OCI-LY3 (cell line): ENCODE data around the gene EDA.
A peak's percentile ranks its signal among the peaks of the same experiment; 100 is the strongest.

ENCODE experiments used
- H2AFZ ChIP-seq: fragments of 200-600, 300-600 bp; shearing (Covaris generic); 2 replicates; pipeline ENCODE4 v1.6.0; 2014; ENCODE audit warnings: antibody characterized with exemption, low read depth, low read length
- H3K27ac ChIP-seq: fragments of 200-600, 300-600 bp; sonication (generic); 2 replicates; pipeline ENCODE4 v1.5.1; 2014; ENCODE audit warnings: mild to moderate bottlenecking, low read length, moderate library complexity, mixed read lengths
- H3K27me3 ChIP-seq: fragments of 200-600, 300-600 bp; sonication (generic); 2 replicates; pipeline ENCODE4 v1.6.1; 2014; ENCODE audit warnings: low read depth, low read length, mixed read lengths
- H3K36me3 ChIP-seq: fragments of 200-600, 300-600 bp; sonication (generic); replicated peaks from 2 replicates; pipeline ENCODE3; 2014; ENCODE audit warnings: low read depth, low read length, mixed read lengths
- H3K4me1 ChIP-seq: fragments of 300-600, 200-600 bp; sonication (generic); 2 replicates; pipeline ENCODE4 v1.6.1; 2014; ENCODE audit warnings: low read length, mixed read lengths
- H3K4me2 ChIP-seq: fragments of 200-600, 300-600 bp; sonication (generic); 2 replicates; pipeline ENCODE4 v1.6.1; 2014; ENCODE audit warnings: low read length, mixed read lengths
- H3K4me3 ChIP-seq: fragments of 300-600, 200-600 bp; sonication (generic); 2 replicates; pipeline ENCODE4 v1.5.1; 2014; ENCODE audit warnings: antibody characterized with exemption, mild to moderate bottlenecking, low read length, moderate library complexity
- H3K79me2 ChIP-seq: fragments of 300-600, 200-600 bp; shearing (Covaris generic); 2 replicates; pipeline ENCODE4 v1.6.1; 2014; ENCODE audit warnings: mild to moderate bottlenecking, low read length, mixed read lengths
- H3K9ac ChIP-seq: fragments of 300-600, 200-600 bp; shearing (Covaris generic); 2 replicates; pipeline ENCODE4 v1.6.0; 2014; ENCODE audit warnings: mild to moderate bottlenecking, low read length, moderate library complexity
- H3K9me3 ChIP-seq: fragments of 200-600, 300-600 bp; shearing (Covaris generic); 2 replicates; pipeline ENCODE4 v1.6.1; 2014; ENCODE audit warnings: low read length, mixed read lengths; ENCODE audit not compliant: insufficient read depth
- H4K20me1 ChIP-seq: fragments of 200-600, 300-600 bp; sonication (generic); 2 replicates; pipeline ENCODE4 v1.6.1; 2016; ENCODE audit warnings: low read length, mixed read lengths; ENCODE audit not compliant: insufficient read depth
- EZH2phosphoT487 ChIP-seq: fragments of 200-600 bp; shearing (Covaris generic); IDR thresholded peaks from 2 replicates; pipeline ENCODE4 v1.6.1; 2018; ENCODE audit warnings: antibody characterized with exemption, mixed run types, low read depth
- TF ChIP-seq, protein P1 (sequence below): fragments of 200-600, 300-600 bp; sonication (generic); IDR thresholded peaks from 2 replicates; pipeline ENCODE4 v1.5.1; 2014; ENCODE audit warnings: antibody characterized with exemption, low read length, low read depth

Gene EDA

DNA sequence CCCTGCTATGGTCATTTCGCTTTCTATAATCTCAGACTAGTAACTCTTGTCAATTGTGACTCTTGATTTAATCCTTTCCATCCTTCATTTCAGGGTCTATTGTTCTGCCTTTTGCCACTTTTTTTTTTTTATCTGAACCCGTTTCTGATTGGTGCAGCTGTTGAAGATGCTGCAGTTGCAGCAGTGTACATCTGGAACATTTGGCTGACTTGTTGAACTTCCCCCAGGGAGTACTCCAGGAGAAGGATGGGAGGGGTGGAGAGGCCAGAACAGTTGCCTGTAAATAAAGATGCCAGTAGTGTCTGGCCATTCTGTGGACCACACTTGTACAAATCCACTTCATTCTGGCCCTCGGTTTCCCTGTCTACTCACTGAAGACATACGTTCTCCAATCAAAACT, 1.0 kb upstream of the EDA start:
- Histone ChIP-seq H3K27me3 (no peaks in the 10 kb centered on the region), H2AFZ (no peak overlapping the region), H3K4me1 (no peaks in the 10 kb centered on the region), H3K9ac (no peak overlapping the region), H3K27ac (no peak overlapping the region), H3K36me3 (no peaks in the 10 kb centered on the region), H3K4me2 (no peak overlapping the region), H3K79me2 (no peaks in the 10 kb centered on the region), H4K20me1 (no peaks in the 10 kb centered on the region), H3K9me3 (no peaks in the 10 kb centered on the region), H3K4me3 (no peak overlapping the region)
- TF ChIP-seq EZH2phosphoT487: no peak
- TF ChIP-seq, protein P1, sequence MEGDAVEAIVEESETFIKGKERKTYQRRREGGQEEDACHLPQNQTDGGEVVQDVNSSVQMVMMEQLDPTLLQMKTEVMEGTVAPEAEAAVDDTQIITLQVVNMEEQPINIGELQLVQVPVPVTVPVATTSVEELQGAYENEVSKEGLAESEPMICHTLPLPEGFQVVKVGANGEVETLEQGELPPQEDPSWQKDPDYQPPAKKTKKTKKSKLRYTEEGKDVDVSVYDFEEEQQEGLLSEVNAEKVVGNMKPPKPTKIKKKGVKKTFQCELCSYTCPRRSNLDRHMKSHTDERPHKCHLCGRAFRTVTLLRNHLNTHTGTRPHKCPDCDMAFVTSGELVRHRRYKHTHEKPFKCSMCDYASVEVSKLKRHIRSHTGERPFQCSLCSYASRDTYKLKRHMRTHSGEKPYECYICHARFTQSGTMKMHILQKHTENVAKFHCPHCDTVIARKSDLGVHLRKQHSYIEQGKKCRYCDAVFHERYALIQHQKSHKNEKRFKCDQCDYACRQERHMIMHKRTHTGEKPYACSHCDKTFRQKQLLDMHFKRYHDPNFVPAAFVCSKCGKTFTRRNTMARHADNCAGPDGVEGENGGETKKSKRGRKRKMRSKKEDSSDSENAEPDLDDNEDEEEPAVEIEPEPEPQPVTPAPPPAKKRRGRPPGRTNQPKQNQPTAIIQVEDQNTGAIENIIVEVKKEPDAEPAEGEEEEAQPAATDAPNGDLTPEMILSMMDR: no peak

DNA sequence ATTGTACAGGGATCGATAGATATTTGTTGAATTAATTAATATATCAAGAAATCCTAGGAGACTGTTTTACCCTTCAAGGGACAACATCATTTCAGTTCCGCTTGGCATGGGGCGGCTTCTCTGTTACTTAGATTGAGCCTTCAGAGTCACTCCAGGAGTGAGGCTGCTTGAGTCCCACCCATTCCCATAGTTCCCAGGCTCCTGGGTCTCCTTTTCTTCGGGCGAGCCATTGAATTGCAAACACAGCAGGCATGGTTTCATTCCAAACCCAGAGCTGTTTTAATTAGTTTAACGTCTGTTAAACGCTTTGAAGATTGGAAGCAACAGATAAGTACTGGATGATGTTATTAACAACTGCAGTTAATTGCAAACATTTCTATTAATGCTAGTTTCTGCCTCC, 571 bp upstream of the EDA start:
- no peak overlapping the region for H3K4me2 ChIP-seq
- no peak overlapping the region for H3K9ac ChIP-seq
- H3K79me2 ChIP-seq: no peaks in the 10 kb centered on the region
- no peaks in the 10 kb centered on the region for H3K4me1 ChIP-seq
- TF ChIP-seq EZH2phosphoT487: no peak
- TF ChIP-seq, protein P1: no peak
- no peak overlapping the region for H3K4me3 ChIP-seq
- no peaks in the 10 kb centered on the region for H3K27me3 ChIP-seq
- H3K36me3 ChIP-seq: no peaks in the 10 kb centered on the region
- H3K9me3 ChIP-seq: no peaks in the 10 kb centered on the region
- H4K20me1 ChIP-seq: no peaks in the 10 kb centered on the region
- H3K27ac ChIP-seq: no peak overlapping the region
- H2AFZ ChIP-seq: no peak overlapping the region

DNA sequence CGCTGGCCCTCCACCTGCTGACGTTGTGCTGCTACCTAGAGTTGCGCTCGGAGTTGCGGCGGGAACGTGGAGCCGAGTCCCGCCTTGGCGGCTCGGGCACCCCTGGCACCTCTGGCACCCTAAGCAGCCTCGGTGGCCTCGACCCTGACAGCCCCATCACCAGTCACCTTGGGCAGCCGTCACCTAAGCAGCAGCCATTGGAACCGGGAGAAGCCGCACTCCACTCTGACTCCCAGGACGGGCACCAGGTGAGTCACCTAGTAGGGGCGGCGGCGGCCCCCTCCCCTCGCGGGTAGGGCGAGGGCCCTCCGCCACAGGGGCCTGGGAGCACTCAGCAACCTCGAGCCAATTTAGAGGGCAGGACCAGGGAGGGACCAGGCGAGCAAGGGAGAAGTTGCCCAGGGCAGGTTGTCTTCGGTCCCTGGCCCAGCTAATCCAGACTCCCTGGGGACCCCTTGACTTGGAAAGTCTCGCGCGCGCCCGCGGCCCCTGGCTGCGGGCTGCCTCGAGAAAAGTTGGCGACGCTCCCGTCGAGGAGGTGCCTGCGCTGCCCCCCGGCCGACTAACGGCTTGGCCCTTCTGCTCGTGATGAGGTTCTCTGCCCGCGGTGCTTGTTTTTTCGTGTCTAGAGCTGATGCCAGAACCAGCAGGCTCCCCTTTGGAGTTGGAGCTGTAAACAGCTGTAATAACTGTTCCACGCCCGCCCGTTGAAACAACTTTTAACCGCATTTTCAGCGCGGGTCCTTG, 717 bp downstream of the EDA start:
- no peak overlapping the region for H3K4me3 ChIP-seq

DNA sequence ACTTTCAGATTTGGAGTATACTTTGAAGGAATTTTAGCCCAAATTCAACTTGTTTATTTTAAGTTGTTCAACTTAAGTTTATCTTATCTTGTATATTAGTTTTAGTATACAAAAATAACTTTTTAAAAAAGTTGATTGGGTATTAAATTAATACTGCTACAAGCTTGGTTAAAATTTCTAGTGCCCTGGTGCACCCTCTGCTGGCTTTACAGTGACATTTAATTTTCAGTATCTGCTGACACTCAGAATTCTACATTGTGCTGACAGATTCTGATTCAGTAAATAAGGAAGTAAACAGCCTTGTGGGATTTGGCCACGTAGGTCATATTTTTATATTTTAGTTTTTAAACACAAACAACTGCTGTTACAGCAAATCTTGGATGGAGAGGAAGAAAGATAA, 2.9 kb downstream of the EDA start:
- no peaks in the 10 kb centered on the region for H4K20me1 ChIP-seq
- no peaks in the 10 kb centered on the region for H3K36me3 ChIP-seq
- H3K79me2 ChIP-seq: no peaks in the 10 kb centered on the region
- TF ChIP-seq, protein P1: peak; percentile 47
- no peak for TF ChIP-seq EZH2phosphoT487
- no peaks in the 10 kb centered on the region for H3K4me1 ChIP-seq
- no peak overlapping the region for H2AFZ ChIP-seq
- no peak overlapping the region for H3K4me2 ChIP-seq
- H3K27ac ChIP-seq: no peak overlapping the region
- H3K9ac ChIP-seq: no peak overlapping the region
- no peaks in the 10 kb centered on the region for H3K9me3 ChIP-seq
- no peaks in the 10 kb centered on the region for H3K27me3 ChIP-seq
- H3K4me3 ChIP-seq: no peak overlapping the region

More for the DNA sequence above, 717 bp downstream of the EDA start:
- Histone ChIP-seq H3K9me3 (no peaks in the 10 kb centered on the region), H3K9ac (no peak overlapping the region), H3K79me2 (no peaks in the 10 kb centered on the region), H3K4me2 (no peak overlapping the region), H3K36me3 (no peaks in the 10 kb centered on the region), H3K27me3 (no peaks in the 10 kb centered on the region), H4K20me1 (no peaks in the 10 kb centered on the region), H3K27ac (no peak overlapping the region), H3K4me1 (no peaks in the 10 kb centered on the region), H2AFZ (no peak overlapping the region)
- TF ChIP-seq, protein P1: no peak
- no peak for TF ChIP-seq EZH2phosphoT487
